ENCODE results near the gene SYCP1. TPM values are rescaled to one million over a fixed set of nuclear protein-coding genes. Genes with fewer than 3 reads are reported as not detected.

SYCP1 gene
- total and polyA plus RNA-seq, 8 donors, result not detected

DNA sequence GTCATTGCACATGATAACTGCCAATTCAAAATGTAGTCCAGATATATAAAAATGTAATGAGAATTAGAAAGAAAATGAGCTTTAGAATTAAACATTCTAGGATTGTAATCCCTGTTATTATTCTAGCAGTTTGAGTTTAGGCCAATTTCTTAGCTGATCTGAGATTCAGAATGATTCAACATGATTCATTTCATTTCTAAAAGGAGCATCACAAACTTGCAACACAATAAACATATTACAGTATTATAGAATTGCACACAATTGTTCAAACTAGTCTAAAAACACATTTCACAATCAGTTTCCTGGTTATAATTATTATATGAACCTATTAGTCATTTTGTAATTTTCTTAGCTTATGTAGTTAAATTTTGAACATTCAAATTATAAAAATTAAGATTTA lies 131.6 kb downstream of the SYCP1 start:
- H3K4me1 ChIP-seq, result no peaks in the 10 kb centered on the region
- no peak for TF ChIP-seq POLR2AphosphoS5 (IDR thresholded peaks at IDR 0.05)
- no peak for TF ChIP-seq EP300 (IDR thresholded peaks at IDR 0.05)
- TF ChIP-seq, protein P1, sequence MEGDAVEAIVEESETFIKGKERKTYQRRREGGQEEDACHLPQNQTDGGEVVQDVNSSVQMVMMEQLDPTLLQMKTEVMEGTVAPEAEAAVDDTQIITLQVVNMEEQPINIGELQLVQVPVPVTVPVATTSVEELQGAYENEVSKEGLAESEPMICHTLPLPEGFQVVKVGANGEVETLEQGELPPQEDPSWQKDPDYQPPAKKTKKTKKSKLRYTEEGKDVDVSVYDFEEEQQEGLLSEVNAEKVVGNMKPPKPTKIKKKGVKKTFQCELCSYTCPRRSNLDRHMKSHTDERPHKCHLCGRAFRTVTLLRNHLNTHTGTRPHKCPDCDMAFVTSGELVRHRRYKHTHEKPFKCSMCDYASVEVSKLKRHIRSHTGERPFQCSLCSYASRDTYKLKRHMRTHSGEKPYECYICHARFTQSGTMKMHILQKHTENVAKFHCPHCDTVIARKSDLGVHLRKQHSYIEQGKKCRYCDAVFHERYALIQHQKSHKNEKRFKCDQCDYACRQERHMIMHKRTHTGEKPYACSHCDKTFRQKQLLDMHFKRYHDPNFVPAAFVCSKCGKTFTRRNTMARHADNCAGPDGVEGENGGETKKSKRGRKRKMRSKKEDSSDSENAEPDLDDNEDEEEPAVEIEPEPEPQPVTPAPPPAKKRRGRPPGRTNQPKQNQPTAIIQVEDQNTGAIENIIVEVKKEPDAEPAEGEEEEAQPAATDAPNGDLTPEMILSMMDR (IDR thresholded peaks at IDR 0.05), result no peak
- no peak for TF ChIP-seq POLR2A (IDR thresholded peaks at IDR 0.05)
- no peaks in the 10 kb centered on the region for H3K27me3 ChIP-seq
- no peak overlapping the region for H3K4me3 ChIP-seq
- H3K27ac ChIP-seq, result no peak overlapping the region
- intact Hi-C loops (cut with DNase I; ENCODE audit: low total_unique reads), result no loop called here
- no peak for DNase-seq
- no peaks in the 10 kb centered on the region for H3K36me3 ChIP-seq
- peaks cover 0 to 47% (median 36%) of the 10 kb centered on the region in 4 donors for H3K9me3 ChIP-seq

DNA sequence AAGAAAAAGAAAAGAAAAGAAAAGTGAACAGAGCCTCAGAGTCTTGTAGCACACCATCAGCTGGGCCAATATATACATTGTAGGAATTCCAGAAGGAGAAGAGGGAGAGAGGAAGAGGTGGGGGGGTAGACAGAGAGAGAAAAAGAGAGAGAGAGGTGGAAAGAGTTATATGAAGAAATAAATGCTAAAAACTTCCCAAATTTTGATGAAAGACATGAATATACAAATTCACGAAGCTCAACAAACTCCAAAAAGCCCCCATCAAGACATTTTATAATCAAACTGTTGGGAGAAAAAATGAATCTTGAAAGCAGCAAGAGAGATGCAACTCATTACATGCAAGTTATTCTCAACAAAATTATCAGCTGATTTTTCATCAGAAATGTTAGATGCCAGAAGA lies 133.4 kb downstream of the SYCP1 start:
- intact Hi-C loops (cut with DNase I; ENCODE audit: low total_unique reads), result no loop called here
- H3K27me3 ChIP-seq, result no peaks in the 10 kb centered on the region
- TF ChIP-seq POLR2AphosphoS5 (IDR thresholded peaks at IDR 0.05) (no peak), EP300 (IDR thresholded peaks at IDR 0.05) (no peak), POLR2A (IDR thresholded peaks at IDR 0.05) (no peak)
- TF ChIP-seq, protein P1 (IDR thresholded peaks at IDR 0.05), result no peak
- H3K27ac ChIP-seq, result no peak overlapping the region
- peaks cover 0 to 31% (median 21%) of the 10 kb centered on the region in 4 donors for H3K9me3 ChIP-seq
- no peaks in the 10 kb centered on the region for H3K36me3 ChIP-seq
- H3K4me1 ChIP-seq, result no peaks in the 10 kb centered on the region
- WGBS, 5 donors, result 82 to 95% (median 91%) methylated on average over 1 of the region's 1 CpG
- no peak overlapping the region for H3K4me3 ChIP-seq
- no peak for DNase-seq

DNA sequence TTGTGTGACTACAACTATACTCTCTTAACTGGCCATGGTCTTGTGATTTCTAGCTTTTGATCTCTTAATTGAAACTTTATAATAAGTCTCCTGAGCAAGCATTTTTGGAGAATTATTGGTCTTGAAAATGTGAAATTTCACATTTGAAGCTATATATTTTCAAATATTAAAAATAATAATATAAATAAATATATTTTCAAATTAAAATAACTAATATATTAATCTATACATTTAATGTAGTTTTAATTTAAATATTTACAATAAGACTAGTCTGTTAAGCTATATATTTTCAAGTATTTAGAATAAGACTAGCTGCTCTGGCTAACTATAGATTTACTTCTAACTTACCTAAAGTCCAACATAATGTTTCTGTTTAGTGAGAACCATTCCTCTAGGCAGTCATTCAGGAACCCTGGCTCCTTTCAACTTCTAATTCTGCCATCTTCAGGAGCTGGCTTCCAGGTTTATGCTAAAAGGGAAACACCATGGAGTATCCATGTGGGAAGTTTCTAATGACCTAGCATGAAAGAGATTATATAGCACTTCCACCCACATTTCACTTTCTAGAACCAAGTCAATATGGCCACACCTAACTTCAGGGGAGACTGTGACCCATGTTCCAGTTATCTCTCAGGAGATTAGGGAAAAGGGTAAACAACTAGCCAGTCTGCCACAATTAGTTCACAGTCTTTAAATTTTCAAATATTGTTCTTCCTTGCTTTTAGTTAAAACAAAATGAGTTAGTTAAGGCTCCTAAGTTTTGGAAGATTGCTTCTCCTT lies 143.0 kb downstream of the SYCP1 start:
- H3K27me3 ChIP-seq, result peaks cover 0 to 6% (median 0%) of the 10 kb centered on the region in 3 donors
- no peaks in the 10 kb centered on the region for H3K36me3 ChIP-seq
- intact Hi-C loops (cut with DNase I; ENCODE audit: low total_unique reads), result no loop called here
- DNase-seq, result peak in 1 of 2 donors; percentile 51
- H3K4me1 ChIP-seq, result no peaks in the 10 kb centered on the region
- H3K27ac ChIP-seq, result peak overlapping the region in 1 of 5 donors; percentile 9
- no peak for TF ChIP-seq EP300 (IDR thresholded peaks at IDR 0.05)
- peak in 1 of 3 donors; percentile 50 for TF ChIP-seq POLR2AphosphoS5 (IDR thresholded peaks at IDR 0.05)
- H3K4me3 ChIP-seq, result no peak overlapping the region
- H3K9me3 ChIP-seq, result no peaks in the 10 kb centered on the region

DNA sequence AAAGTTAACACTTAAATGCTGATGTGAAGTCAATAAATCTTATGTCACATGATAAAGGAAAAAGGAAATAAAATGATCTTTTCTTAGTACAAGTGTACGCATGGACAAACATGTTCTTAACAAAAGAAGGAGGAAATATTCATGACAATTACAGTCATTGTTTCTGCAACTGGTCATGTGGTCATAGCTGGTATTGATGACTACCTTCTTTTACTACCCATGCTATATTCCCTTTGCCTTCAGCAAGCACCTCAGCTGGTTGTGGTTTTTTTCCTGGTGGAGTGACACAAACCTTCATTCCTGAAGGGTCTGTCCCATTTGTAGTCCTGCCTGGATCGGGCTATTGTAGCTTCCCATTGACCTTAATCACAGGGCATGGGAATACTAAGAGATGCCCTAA lies 151.5 kb downstream of the SYCP1 start:
- Histone ChIP-seq H3K27me3 (peaks cover 0 to 6% (median 0%) of the 10 kb centered on the region in 3 donors), H3K4me1 (no peaks in the 10 kb centered on the region), H3K4me3 (no peak overlapping the region), H3K9me3 (no peaks in the 10 kb centered on the region), H3K36me3 (no peaks in the 10 kb centered on the region), H3K27ac (no peak overlapping the region)
- no peak for DNase-seq
- WGBS, 5 donors, result 64 to 79% (median 74%) methylated on average over 2 of the region's 2 CpGs
- TF ChIP-seq POLR2AphosphoS5 (IDR thresholded peaks at IDR 0.05), result no peak
- TF ChIP-seq, protein P1 (IDR thresholded peaks at IDR 0.05), result no peak
- no peak for TF ChIP-seq POLR2A (IDR thresholded peaks at IDR 0.05)
- TF ChIP-seq EP300 (IDR thresholded peaks at IDR 0.05), result no peak
- intact Hi-C loops (cut with DNase I; ENCODE audit: low total_unique reads), result no loop called here

DNA sequence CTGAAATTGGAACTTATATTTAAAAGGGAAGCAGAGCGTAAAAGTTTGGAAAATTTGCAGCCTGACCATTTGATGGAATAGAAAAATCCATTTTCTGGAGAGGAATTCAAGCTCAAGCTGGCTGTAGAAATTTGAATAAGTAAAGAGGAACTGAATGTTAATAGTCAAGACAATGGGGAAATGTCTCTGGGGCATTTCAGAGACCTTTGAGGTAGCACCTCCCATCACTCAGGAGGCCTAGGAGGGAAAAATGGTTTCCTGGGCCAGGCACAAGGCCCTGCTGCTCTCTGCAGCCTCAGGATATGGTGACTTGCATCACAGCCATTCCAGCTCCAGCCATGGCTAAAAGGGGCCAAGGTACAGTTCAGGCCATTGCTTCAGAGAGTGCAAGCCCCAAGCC lies 157.3 kb downstream of the SYCP1 start:
- no peaks in the 10 kb centered on the region for H3K4me1 ChIP-seq
- TF ChIP-seq, protein P1 (IDR thresholded peaks at IDR 0.05), result no peak
- TF ChIP-seq EP300 (IDR thresholded peaks at IDR 0.05) (no peak), POLR2AphosphoS5 (IDR thresholded peaks at IDR 0.05) (no peak), POLR2A (IDR thresholded peaks at IDR 0.05) (no peak)
- H3K27me3 ChIP-seq, result no peaks in the 10 kb centered on the region
- no peaks in the 10 kb centered on the region for H3K9me3 ChIP-seq
- H3K27ac ChIP-seq, result no peak overlapping the region
- no peak overlapping the region for H3K4me3 ChIP-seq
- H3K36me3 ChIP-seq, result no peaks in the 10 kb centered on the region
- intact Hi-C loops (cut with DNase I; ENCODE audit: low total_unique reads), result no loop called here
- WGBS, 5 donors, result 93 to 100% (median 95%) methylated on average over 1 of the region's 1 CpG
- no peak for DNase-seq

All from stomach (tissue), 9 donors.